ENCODE data around the gene EPHB2.
"Not testable (repeated sequence)": the region's sequence is repeated elsewhere in the genome, so short reads cannot be mapped to it uniquely, and the experiment has no call there.

The EPHB2 gene

GRCh38 chr1:22824466-22824865 lies 113.8 kb downstream of the EPHB2 start:
- no peak for DNase-seq

DNA sequence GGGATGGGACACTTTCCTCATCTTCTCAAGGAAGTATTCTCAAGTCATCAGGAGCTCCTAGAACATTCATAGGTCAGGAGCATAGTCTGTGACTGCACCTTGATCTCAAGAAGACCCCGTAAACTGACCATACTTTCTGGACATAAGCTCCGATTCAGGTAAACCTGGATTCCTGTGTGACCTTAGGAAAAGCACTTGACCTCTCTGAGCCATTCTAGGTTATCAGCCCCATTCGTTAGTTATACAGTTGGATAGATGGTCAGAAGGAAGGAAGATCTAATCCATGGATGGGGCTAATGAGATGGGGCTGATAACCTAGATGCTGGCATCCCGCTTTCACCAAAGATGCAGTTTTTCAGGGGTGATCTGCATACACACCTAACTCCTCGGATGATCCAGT lies 114.3 kb downstream of the EPHB2 start:
- no peak for DNase-seq

GRCh38 chr1:22825486-22826189 lies 115.0 kb downstream of the EPHB2 start:
- DNase-seq, result no peak

- DNase-seq, result no peak
These were observed 116.3 kb downstream of the EPHB2 start for GRCh38 chr1:22826604-22827580.

DNA sequence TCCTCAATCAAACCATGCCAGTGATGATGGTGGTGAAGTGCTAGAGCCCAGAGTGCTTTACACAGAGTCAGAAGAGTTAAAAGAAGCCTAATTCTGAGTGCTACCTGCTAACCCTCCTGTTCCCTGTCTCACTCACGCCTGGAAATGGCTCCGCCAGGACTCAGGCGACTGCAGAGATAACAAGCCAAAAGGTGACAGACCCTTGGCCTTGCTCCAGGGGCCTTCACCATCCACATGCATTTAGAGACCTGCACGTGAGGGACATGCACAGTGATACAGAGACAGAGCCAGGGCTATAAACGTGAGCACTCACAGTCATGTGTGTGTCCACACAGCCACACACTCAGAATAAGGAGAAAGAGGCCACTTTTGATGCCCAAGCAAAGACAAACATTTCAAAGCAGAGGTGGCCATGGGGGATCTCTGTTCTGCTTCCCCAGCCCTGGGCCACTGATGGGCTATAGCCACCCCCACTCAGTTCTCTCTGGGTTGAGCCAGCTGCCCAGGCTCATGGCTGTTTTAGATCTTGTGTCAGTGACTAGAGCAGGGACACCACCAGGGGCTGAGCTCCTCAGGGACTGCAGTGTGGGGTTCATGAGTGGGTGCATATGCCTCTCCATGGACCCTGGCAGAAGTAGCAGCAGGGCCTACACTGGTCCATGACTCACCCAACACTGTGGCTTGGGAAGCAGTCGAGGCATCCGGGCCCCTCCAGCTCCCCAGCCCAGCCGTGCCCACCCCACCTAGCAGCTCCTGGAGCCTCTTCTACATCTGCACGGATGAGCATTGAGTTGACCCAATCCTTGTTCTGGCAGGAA lies 117.2 kb downstream of the EPHB2 start:
- DNase-seq, result no peak

DNA sequence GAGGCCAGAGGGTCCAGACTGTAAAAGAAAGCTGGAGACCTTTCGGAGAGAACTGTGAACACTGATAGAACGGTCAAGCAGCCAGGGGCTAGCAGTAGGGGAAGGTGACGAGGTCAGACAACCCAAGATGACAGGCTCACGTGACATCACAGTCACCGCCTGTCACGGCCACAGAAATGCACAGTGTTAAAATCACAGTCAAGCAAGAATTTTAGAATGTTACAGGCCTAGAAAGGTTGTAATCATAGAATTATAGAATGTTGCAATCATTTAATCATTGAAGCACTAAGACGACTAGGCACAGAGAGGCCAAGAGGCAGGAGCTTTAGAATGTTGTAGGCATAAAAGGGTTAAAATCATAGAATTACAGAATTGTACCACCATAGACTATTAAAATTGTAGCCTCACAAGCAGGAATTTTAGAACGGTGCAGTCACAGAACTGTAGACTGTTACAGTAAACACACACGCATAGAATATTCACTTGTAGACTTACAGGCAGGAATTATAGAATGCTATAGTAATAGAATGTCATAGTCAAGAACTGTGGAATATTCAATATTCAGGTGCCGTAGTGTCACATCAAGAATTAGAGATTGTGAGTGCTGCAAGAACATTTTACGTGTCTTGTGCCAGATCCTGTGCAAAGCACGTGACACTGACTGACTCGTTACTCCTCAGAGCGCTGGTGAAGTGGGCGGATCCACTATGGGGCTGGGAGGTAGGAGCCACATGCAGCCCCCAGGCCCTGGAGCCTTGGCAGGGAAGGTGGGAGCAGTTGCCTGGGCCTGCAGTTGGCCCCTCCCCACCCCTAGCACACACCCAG lies 118.1 kb downstream of the EPHB2 start:
- DNase-seq, result no peak

- DNase-seq, result no peak
These were observed 118.8 kb downstream of the EPHB2 start for GRCh38 chr1:22829309-22829989.

DNA sequence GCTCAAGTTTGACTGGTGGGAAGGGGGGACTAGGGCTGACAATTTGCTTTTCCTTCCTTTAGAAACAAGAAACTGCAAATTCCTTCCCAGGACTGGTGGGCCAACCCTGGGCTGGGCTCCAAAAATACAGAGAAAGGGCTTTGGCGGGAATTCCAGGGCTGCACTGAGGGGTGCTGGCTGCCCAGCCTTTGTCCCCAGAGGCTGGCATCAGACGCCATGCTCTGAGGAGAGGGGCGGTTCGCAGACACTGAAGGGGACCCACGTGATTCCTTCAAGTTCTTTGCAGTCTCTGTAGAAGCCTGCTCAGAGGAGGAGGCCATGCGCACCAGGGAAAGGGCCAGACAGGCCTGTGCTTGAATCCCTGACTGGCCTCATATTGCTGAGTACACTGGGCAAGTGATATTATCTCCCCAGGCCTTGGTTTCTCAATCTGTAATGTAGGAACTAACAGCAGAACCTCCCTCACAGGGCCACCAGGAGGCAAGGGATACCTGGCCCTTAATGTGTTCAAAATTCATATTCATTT lies 119.5 kb downstream of the EPHB2 start:
- no peak for DNase-seq

DNA sequence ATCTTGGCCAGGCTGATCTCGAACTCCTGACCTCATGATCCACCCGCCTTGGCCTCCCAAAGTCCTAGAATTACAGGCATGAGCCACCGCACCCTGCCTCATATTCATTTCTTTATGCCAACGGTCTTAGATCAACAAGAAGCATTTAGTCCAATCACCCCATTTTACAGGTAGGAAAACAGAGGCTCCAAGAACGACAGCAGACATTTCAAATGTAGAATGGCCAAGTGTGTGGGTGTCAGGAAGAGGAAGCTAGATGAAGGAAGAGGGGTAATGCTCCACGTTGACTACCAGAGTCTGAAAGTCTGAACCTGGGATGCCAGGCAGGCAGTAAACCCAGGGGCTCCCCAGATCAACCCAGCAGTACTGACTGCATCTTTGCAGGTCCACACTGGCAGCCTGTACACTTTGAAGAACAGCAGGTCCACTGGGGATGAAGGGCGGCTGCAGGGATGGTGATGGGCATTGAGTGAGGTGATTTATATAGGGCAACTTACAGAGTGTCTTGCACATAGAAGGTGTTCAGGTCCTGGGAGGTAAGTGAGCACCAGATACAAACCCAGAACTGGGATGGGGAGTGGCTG lies 120.2 kb downstream of the EPHB2 start:
- no peak for DNase-seq

GRCh38 chr1:22831729-22832413 lies 121.2 kb downstream of the EPHB2 start:
- peak; percentile 3 for DNase-seq

- no peak for DNase-seq
These were observed 121.8 kb downstream of the EPHB2 start for GRCh38 chr1:22832414-22832786.

GRCh38 chr1:22833699-22834098 lies 123.1 kb downstream of the EPHB2 start:
- no peak for DNase-seq

DNA sequence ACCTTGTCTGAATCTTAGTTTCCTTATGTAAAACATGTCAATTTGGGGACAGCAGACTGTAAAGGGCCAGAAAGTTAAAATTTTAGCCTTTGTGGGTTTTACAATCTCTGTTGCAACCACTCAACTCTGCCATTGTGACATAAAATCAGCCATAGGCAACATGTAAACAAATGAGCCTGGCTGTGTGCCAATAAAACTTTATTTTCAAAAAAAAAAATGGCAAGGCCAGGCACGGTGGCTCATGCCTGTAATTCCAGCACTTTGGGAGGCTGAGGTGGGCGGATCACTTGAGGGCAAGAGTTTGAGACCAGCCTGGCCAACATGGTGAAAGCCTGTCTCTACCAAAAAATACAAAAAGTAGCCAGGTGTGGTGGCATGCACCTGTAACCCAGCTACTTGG lies 123.8 kb downstream of the EPHB2 start:
- DNase-seq, result not testable (repeated sequence)

GRCh38 chr1:22835636-22836319 lies 125.1 kb downstream of the EPHB2 start:
- DNase-seq, result no peak

DNA sequence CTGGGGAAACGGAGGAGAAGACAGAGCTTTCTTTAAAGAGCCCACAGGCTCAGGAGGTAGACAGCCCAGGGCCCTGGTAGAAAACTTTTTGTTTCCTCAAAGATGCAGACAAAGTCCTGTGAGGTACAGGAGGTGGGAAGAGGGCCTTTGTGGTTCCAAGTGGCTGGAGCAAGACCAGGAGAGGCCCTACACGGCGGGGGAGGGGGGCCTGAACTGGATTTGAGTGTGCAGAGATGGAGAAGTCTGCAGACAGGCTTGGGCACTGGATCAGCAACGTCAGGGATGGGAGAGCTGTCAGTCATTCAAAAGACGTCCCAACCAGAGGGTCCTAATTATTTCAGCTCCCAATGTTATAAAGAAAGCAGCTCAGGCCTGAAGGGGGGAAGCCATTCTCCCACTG lies 126.2 kb downstream of the EPHB2 start:
- no peak for DNase-seq

DNA sequence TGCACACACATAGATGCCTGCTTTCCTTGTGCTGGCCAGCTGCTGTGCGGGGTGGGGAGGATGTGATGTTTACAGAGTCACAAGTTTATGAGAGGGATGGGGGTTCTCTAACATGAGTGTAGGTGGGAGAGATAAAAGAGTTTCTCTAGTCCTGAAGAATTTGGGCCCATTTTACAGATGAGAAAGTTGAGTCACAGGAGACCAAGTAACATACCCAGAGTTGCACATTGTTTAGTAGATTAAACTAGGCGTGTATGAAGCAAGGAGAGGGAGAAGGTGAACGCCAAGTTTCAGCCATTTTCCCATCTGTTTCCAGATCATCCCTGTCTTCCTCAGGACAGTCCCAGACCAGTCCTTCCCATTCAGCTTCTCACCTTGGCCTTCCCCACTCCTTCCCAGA lies 126.7 kb downstream of the EPHB2 start:
- DNase-seq, result no peak

DNA sequence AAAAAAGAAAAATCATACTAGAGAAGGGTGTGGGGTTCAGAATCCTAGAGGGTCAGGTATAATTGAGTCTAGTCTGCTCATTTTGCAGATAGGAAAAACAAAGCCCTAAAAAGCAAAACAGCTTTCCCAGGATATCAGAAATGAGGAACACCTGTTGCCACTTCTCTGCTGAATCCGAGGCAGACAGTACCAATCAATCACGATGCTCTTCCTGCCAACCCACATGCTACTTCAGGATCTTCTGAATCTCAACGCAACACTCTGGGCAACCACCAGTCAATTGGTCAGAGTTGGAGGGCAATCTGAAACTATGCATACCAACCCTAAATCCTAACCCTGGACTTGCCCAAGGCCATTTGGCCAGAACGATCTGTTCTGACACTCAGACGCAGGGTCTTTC lies 128.3 kb downstream of the EPHB2 start:
- DNase-seq, result no peak

DNA sequence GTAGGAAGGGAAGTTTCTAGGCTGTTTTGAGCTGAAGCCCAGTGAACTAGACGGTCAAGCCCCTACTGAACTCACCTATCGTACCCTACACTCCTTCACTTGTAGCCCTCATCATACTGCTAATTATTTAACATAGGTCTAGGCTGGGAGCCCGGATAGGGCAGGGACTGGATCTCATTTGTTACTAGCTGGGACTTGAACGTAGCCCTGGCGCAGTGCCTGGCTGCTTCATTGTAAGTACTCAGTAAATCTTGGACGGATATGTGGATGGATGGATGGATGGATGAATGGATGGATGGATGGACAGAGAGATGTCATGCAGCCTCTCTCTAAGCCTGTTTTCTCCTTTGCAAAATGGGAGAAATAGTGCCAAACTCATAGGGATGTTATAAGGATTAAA lies 129.2 kb downstream of the EPHB2 start:
- no peak for DNase-seq

- DNase-seq, result no peak
These were observed 130.5 kb downstream of the EPHB2 start for GRCh38 chr1:22841142-22841541.

GRCh38 chr1:22841860-22842281 lies 131.2 kb downstream of the EPHB2 start:
- no peak for DNase-seq
